ENCODE measurements around the gene AFF3.

Gene AFF3

DNA sequence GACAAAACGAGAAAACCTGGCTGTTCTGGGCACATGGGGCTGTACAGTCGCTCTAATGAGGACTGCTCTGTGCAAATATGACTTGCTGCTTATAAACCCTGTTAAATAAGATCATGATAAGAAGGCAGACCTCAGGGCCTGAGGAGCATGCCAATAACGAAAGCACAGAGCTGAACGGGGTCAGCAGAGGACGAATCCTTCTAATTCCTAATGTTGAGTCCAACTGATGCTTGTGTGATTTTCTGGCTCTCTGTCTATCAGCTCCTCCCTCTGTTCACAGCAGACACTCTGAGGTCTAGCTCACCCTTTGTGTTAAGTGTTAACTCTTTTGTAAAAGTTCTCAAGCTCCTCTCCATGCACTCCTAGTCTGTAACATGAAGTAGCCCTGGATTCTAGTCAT, 485.4 kb downstream of the AFF3 start:
- in situ Hi-C loops (cut with HindIII; ENCODE audit: low sequenced_read_pairs) = no loop called here
- peak; percentile 25 for DNase-seq (ENCODE audit: low read depth, low spot score)
- TF ChIP-seq, protein P1, sequence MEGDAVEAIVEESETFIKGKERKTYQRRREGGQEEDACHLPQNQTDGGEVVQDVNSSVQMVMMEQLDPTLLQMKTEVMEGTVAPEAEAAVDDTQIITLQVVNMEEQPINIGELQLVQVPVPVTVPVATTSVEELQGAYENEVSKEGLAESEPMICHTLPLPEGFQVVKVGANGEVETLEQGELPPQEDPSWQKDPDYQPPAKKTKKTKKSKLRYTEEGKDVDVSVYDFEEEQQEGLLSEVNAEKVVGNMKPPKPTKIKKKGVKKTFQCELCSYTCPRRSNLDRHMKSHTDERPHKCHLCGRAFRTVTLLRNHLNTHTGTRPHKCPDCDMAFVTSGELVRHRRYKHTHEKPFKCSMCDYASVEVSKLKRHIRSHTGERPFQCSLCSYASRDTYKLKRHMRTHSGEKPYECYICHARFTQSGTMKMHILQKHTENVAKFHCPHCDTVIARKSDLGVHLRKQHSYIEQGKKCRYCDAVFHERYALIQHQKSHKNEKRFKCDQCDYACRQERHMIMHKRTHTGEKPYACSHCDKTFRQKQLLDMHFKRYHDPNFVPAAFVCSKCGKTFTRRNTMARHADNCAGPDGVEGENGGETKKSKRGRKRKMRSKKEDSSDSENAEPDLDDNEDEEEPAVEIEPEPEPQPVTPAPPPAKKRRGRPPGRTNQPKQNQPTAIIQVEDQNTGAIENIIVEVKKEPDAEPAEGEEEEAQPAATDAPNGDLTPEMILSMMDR (IDR thresholded peaks at IDR 0.05; ENCODE audit: low read depth, low read length) = no peak
- no peak overlapping the region for H3K4me3 ChIP-seq (ENCODE audit: low read depth, low read length)

DNA sequence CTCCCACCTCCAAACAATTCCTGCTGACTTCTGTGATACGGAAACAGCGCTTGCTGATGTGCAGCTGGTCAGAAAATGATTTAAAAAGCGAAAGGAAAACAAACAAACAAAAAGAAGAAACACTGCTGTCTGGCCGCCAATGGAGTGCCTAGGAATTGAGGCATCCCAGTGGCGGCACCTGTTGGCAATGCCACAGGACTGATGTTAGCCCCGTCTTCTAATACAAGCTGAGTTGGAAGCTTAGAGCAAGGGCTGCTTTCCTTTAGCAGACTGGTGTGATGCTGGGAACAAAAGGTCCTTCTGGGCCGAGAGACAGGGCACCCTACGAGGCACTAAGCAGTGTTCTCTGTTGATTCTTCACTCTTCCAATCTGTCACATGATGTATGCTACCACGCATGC, 489.0 kb downstream of the AFF3 start:
- no peak overlapping the region for H3K4me3 ChIP-seq (ENCODE audit: low read depth, low read length)
- no peak for DNase-seq (ENCODE audit: low read depth, low spot score)
- TF ChIP-seq, protein P1 (IDR thresholded peaks at IDR 0.05; ENCODE audit: low read depth, low read length) = no peak
- in situ Hi-C loops (cut with HindIII; ENCODE audit: low sequenced_read_pairs) = no loop called here

DNA sequence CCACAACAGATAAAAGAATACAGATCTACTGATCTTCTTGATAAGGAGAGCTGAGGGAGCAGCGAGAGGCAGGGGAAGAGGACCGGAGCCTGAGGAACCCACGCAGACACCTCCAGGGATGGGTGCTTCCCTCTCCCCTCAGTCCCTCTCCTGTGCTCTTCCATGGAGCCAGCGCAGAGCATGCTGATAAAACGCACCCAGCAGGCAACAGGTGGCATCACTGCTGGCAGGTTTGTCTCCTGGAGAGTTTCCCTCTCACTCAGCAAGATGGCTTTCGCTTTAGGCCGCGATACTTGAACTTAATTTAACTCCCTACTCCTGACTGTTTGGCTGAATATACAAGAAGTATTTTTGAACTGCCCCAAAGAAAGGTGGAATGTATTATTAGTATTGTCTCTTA, 489.5 kb downstream of the AFF3 start:
- no peak for DNase-seq (ENCODE audit: low read depth, low spot score)
- TF ChIP-seq, protein P1 (IDR thresholded peaks at IDR 0.05; ENCODE audit: low read depth, low read length) = no peak
- H3K4me3 ChIP-seq (ENCODE audit: low read depth, low read length) = no peak overlapping the region
- in situ Hi-C loops (cut with HindIII; ENCODE audit: low sequenced_read_pairs) = no loop called here

DNA sequence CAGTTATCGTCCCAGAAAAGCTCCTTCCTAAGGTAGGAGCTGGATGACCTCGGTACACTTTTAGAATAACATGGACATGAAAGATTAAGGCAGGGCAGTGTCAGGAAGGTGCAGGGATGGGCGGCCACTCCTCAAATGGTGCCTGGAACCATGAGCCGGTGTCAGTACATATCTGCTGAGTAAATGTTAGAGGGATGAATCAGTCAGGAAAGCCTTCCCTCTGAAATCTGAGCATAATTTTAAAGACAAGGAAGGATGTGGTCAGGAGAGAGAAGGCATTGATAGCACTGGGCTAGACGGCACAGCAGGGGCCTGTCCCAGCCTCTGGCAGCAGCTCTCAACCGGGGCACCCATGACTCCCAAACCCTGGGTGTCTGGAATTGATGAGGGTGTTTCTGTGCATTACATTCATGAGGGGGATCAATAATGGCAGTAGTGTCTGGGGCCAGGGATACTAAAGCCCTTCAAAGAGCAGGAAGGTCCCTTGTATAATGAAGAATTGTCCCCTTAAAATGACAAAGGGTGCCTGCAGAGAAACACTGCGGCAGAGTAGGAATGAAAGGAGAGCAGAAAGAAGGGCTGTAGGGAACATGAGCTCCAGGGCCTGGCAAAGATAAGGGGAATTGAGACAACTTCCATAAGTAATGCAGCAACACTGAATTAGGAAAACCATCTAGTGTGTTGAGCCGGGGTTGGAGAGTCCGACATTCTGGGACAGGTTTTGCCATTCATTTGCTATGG, 490.3 kb downstream of the AFF3 start:
- peak; percentile 76 for DNase-seq (ENCODE audit: low read depth, low spot score)
- in situ Hi-C loops (cut with HindIII; ENCODE audit: low sequenced_read_pairs) = no loop called here
- TF ChIP-seq, protein P1 (IDR thresholded peaks at IDR 0.05; ENCODE audit: low read depth, low read length) = no peak
- H3K4me3 ChIP-seq (ENCODE audit: low read depth, low read length) = no peak overlapping the region

DNA sequence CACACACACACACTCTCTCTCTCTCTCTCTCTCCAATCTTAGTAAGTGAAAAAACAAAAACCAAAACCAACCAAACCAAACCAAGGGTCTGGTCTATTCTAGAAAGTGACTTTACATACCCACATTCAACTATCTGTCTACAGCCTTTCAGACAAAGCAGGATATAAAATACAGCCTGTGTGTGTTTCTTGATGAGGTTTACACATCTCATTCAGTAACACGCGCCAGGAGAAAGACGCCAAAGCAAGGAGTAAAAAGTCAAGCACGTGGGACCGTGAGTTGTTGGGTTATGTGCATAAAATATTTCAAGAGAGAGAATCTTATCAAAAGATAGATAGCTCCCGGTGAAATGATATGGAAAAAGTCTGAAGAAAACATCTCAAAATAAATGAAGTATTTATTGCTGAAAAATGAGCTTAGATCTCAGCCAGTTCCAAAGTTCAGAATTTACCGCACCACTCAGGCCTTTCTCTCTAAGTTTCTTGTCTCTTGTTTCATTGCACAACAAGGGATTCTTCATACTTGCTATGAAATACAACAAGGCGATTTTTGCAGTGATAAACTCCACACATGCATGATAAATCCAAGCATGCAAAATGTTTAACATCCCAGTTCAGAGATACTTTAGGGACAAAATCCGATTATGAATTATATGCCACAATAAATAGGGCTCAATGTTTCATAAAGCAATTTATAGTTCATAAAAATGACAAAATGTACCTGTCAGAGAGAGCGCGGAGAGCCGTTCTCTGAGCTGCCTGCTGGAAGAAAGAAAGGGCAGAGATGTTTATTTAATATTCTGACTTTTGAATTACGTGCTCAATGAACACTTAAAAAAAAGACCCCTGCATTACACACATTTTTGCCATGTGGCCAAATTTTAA, 493.2 kb downstream of the AFF3 start:
- DNase-seq (ENCODE audit: low read depth, low spot score) = no peak
- H3K4me3 ChIP-seq (ENCODE audit: low read depth, low read length) = no peak overlapping the region
- TF ChIP-seq, protein P1 (IDR thresholded peaks at IDR 0.05; ENCODE audit: low read depth, low read length) = no peak
- in situ Hi-C loops (cut with HindIII; ENCODE audit: low sequenced_read_pairs) = no loop called here

DNA sequence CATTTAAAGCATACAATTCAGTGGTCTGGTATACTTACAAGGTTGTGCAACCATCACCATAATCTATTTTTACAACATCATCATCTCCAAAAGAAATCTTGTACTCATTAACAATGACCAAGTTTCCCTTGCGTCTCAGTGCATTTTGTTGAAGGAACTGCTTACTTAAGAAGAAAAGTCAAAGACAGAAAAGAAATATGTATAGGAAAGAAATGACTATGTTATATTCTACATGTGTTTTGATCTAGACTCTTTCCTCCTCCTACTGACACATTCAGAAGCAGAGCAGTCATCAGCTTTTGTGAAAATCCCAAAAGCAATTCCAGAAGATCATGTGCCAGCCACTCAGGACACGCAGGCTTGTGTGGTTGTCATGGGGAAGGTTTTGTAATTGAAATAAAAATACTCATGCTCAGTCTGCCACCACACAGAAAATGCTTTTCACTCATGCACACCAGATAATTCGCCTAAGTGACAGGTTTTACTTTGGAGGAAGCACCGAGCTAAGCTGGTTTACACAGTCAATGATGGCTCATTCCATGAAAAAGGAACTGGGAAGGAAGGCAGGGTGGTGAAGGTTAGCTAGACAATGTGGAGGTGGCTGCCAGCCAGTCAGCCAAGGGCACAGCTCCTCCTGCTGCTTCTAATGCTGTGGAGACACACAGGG, 494.1 kb downstream of the AFF3 start:
- TF ChIP-seq, protein P1 (IDR thresholded peaks at IDR 0.05; ENCODE audit: low read depth, low read length) = peak; percentile 6

More for the DNA sequence above, 494.1 kb downstream of the AFF3 start:
- H3K4me3 ChIP-seq (ENCODE audit: low read depth, low read length) = no peak overlapping the region
- in situ Hi-C loops (cut with HindIII; ENCODE audit: low sequenced_read_pairs) = no loop called here
- DNase-seq (ENCODE audit: low read depth, low spot score) = peak; percentile 61
